ENCODE results near the gene SOBP.

Gene SOBP

GRCh38 chr6:107647439-107647948 is 157.6 kb downstream of the SOBP start:
- POLR2A ChIA-PET, result no interaction called here
- TF ChIP-seq YY2 (tag by site-specific recombination; IDR thresholded peaks at IDR 0.05) (no peak), PRDM1 (tag by site-specific recombination; IDR thresholded peaks at IDR 0.05) (0 out of 2 replicates have a peak, but pooled peaks have one; percentile 9)
- CTCF ChIA-PET, result interaction anchor here (0.6 to 1.3 kb wide), 2 partner anchors 16 to 329 kb away, joined by 3 to 4 read pairs; no protein-coding TSS in a partner anchor
- Histone ChIP-seq H3K4me1 (ENCODE audit: control insufficient read depth, insufficient read depth, low read length) (peaks cover 8% of the 10 kb centered on the region; the same call in 1 of the 2 replicates), H3K4me3 (ENCODE audit: low read depth, low read length) (no peak overlapping the region), H3K36me3 (ENCODE audit: control insufficient read depth in 2 of 2, insufficient read depth in 1 of 2, low read length in 2 of 2) (peaks cover 0 to 3% of the 10 kb centered on the region in 2 experiments; a peak in 1 of 3 replicates), H3K27ac (ENCODE audit: extremely low read depth, low read depth, low read length) (no peak overlapping the region), H3K9me3 (ENCODE audit: control insufficient read depth, insufficient read depth, low read depth, low read length) (no peaks in the 10 kb centered on the region)

GRCh38 chr6:107648983-107649382 is 159.1 kb downstream of the SOBP start:
- ChIA-PET POLR2A (interaction anchor here (0.7 kb wide), 1 partner anchor 155 kb away, joined by 3 read pairs; no protein-coding TSS in a partner anchor), CTCF (interaction anchor here (0.7 kb wide), 1 partner anchor 348 kb away, joined by 3 read pairs; no protein-coding TSS in a partner anchor)
- no peak for TF ChIP-seq ZNF830 (tag by site-specific recombination; IDR thresholded peaks at IDR 0.05; ENCODE audit: low read depth)
- no peak for TF ChIP-seq ZNF560 (tag by site-specific recombination; IDR thresholded peaks at IDR 0.05; ENCODE audit: borderline replicate concordance)
- no peak for TF ChIP-seq ZNF174 (tag by site-specific recombination; IDR thresholded peaks at IDR 0.05)
- TF ChIP-seq ZNF362 (tag by site-specific recombination; IDR thresholded peaks at IDR 0.05), result peak; percentile 71
- no peak for TF ChIP-seq ZNF596 (tag by site-specific recombination; IDR thresholded peaks at IDR 0.05)
- no peak overlapping the region for H3K27ac ChIP-seq (ENCODE audit: extremely low read depth, low read depth, low read length)
- H3K36me3 ChIP-seq (ENCODE audit: control insufficient read depth in 2 of 2, insufficient read depth in 1 of 2, low read length in 2 of 2), result peaks cover 0 to 3% of the 10 kb centered on the region in 2 experiments; a peak in 1 of 3 replicates
- peaks cover 19% of the 10 kb centered on the region for H3K4me1 ChIP-seq (ENCODE audit: control insufficient read depth, insufficient read depth, low read length)
- no peaks in the 10 kb centered on the region for H3K9me3 ChIP-seq (ENCODE audit: control insufficient read depth, insufficient read depth, low read depth, low read length)
- no peak overlapping the region for H3K4me3 ChIP-seq (ENCODE audit: low read depth, low read length)

GRCh38 chr6:107652526-107653182 is 162.7 kb downstream of the SOBP start:
- no peak overlapping the region for H3K4me3 ChIP-seq (ENCODE audit: low read depth, low read length)
- ChIA-PET CTCF (interaction anchor here (0.6 to 1.7 kb wide), 3 partner anchors 17 to 836 kb away, joined by 3 to 4 read pairs (median 3); no protein-coding TSS in a partner anchor), POLR2A (no interaction called here)
- H3K27ac ChIP-seq (ENCODE audit: extremely low read depth, low read depth, low read length), result peak overlapping the region; percentile 24; the same call in 1 of the 2 replicates
- H3K9me3 ChIP-seq (ENCODE audit: control insufficient read depth, insufficient read depth, low read depth, low read length), result no peaks in the 10 kb centered on the region
- no peaks in the 10 kb centered on the region for H3K36me3 ChIP-seq (ENCODE audit: control insufficient read depth in 2 of 2, insufficient read depth in 1 of 2, low read length in 2 of 2)
- H3K4me1 ChIP-seq (ENCODE audit: control insufficient read depth, insufficient read depth, low read length), result peaks cover 21% of the 10 kb centered on the region
- TF ChIP-seq PATZ1 (tag by site-specific recombination; IDR thresholded peaks at IDR 0.05), result no peak
- TF ChIP-seq PRDM6 (tag by site-specific recombination; IDR thresholded peaks at IDR 0.05), result peak; percentile 74
- no peak for TF ChIP-seq ZNF555 (tag by site-specific recombination; conservative IDR thresholded peaks at IDR 0.05)
- TF ChIP-seq ZNF214 (tag by site-specific recombination; IDR thresholded peaks at IDR 0.05; ENCODE audit: borderline replicate concordance), result no peak
- no peak for TF ChIP-seq RBAK (tag by site-specific recombination; IDR thresholded peaks at IDR 0.05)
- TF ChIP-seq ZBTB48 (tag by site-specific recombination; IDR thresholded peaks at IDR 0.05), result no peak
- TF ChIP-seq ZNF133 (tag by site-specific recombination; IDR thresholded peaks at IDR 0.05), result no peak
- TF ChIP-seq PRDM1 (tag by site-specific recombination; IDR thresholded peaks at IDR 0.05), result no peak
- no peak for TF ChIP-seq PRDM4 (tag by site-specific recombination; IDR thresholded peaks at IDR 0.05)
- no peak for TF ChIP-seq ZNF585B (tag by site-specific recombination; IDR thresholded peaks at IDR 0.05)
- TF ChIP-seq ZNF707 (tag by site-specific recombination; IDR thresholded peaks at IDR 0.05), result no peak
- no peak for TF ChIP-seq ZNF211 (tag by site-specific recombination; IDR thresholded peaks at IDR 0.05; ENCODE audit: low read depth)
- no peak for TF ChIP-seq ZNF529 (tag by site-specific recombination; IDR thresholded peaks at IDR 0.05; ENCODE audit: insufficient replicate concordance)
- no peak for TF ChIP-seq OVOL3 (tag by site-specific recombination; IDR thresholded peaks at IDR 0.05)
- no peak for TF ChIP-seq SP7 (tag by site-specific recombination; IDR thresholded peaks at IDR 0.05)
- no peak for TF ChIP-seq ZNF335 (tag by site-specific recombination; conservative IDR thresholded peaks at IDR 0.05)
- TF ChIP-seq HOXD13 (CRISPR knock-in tag; IDR thresholded peaks at IDR 0.05; ENCODE audit: borderline replicate concordance), result no peak

All from HEK293 (cell line).